Fibroblast of skin of abdomen (primary cell): Measurements from ENCODE around the gene RAVER1.
A peak's percentile ranks its signal among the peaks of the same experiment; 100 is the strongest.

Source experiments
- DNase-seq: peaks from one replicate; pipeline ENCODE4 v3.0.0-alpha.2; 2013

RAVER1 gene

DNA sequence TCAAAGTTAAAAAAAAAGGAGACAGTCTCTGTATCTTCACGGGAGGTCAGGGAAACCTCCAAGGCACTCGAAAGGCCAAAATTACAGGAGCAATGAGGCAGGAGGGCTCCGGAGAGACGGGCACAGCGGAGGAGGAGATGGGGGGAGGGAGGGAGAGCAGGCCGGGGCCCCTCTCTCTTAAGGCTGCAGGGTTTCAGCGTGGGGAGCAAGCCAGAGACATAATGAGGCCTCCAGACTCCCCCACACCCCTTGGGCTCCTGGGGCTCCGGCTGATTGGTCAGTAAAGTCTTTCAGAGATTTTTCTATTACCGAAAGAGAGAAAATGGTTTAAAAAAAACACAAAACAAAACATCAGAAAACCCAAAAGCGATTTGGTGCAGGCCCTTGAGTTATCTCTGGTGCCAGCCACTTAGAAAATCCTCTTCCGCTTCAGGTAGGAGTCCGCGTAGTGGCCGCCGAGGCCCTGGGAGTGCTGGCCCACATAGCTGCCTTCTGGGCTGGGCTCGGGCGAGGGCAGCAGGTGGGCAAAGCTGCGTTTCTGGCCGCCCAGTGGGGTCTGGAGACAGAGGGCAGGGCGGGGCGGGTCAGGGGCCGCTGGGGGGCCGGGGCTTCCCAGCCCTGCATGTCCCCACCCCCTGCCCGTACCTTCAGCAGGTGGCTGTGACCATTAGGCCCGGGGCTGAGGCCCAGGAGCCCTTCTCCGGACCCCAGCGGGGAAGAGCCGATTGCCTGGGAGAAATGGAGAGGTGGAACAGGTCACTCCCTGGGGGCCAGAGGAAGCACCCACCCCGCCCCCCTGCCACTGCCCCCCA is 16.1 kb downstream of the RAVER1 start:
- no peak for DNase-seq

GRCh38 chr19:10316229-10317044 is 16.9 kb downstream of the RAVER1 start:
- no peak for DNase-seq

DNA sequence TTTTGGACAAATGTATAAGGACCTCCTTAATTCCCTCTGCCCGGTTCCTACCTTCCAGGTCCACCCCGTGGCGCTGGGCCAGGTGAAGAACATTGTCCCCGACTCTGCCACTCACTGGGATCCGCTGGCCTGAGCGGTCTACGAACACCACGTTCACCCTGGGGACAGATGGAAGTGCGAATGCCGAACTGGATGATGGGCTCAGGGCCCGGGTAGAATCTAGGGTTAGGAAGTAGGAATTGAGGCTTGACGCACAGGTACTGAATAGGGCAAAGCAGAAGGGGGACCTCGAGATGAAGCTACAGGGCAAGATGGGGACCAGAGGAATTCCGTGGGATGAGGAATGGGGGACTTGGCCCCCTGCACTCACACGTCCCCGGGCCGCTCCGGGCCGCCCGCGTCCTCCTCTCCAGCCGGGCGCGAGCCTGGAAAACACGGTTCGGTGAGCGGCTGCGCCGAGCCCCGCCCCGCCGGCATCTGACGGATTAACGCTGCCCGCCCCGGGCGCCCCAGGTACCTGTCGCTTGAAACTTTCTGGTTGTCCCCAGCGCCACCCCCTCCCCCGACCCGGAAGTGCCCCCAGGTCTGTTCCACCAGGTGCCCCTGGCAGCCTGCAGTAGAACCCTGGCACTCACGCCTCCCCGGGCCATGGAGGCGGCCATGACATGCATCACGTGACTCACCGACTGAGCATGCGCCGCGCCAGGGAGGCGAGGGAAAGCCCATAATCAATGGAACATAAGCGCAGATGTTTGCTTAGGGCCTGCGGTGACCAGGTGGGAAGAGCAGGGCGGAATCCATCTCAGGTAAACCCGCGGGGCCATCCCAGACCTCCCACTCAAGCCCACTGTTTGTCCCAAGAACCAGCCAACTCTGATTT is 17.8 kb downstream of the RAVER1 start, which contains the start of gene FDX2:
Gene FDX2, minus strand, starts transcription at position 681 of the 880 bp plus-strand sequence. Its CDS starts 19 bp downstream, at position 662.
- peak; percentile 75 for DNase-seq

DNA sequence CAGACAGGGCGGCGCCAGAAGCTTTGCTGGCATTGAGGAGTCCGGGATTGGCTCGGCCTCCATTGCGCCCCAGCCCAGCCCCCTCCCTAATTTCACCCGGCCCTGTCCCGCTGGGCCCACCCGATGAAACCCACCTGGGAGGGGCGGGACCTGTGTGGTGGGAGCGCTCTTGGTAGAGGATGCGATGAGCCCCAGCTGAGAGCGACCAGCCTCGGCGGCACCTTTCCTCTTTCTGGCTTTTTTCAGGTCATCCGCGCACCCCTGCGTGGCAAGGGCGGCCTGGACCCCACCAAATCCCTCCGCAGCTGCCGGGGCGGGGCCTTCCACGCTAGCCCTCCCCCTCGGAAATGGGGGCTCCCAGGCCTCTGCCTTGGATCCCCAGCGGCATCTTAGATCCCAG is 23.9 kb downstream of the RAVER1 start, which contains the start of gene ZGLP1:
Gene ZGLP1, minus strand, starts transcription at position 393 of the 400 bp plus-strand sequence.
- DNase-seq, result no peak

DNA sequence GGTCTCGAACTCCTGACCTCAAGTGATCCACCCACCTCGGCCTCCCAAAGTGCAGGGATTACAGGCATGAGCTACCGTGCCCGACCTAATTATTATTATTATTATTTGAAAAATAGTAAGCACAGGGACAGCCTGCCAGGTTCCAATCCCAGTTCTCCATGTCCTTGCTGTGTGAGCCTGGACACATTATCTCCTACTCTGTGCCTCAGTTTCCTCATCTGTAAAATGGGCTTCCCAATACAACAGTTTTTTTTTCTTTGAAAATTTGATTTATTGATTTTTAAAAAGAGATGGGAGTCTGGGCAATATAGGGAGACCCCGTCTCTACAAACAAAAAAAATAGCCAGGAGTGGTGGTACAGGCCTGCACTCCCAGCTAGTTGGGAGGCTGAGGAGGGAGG is 27.0 kb downstream of the RAVER1 start:
- no peak for DNase-seq

DNA sequence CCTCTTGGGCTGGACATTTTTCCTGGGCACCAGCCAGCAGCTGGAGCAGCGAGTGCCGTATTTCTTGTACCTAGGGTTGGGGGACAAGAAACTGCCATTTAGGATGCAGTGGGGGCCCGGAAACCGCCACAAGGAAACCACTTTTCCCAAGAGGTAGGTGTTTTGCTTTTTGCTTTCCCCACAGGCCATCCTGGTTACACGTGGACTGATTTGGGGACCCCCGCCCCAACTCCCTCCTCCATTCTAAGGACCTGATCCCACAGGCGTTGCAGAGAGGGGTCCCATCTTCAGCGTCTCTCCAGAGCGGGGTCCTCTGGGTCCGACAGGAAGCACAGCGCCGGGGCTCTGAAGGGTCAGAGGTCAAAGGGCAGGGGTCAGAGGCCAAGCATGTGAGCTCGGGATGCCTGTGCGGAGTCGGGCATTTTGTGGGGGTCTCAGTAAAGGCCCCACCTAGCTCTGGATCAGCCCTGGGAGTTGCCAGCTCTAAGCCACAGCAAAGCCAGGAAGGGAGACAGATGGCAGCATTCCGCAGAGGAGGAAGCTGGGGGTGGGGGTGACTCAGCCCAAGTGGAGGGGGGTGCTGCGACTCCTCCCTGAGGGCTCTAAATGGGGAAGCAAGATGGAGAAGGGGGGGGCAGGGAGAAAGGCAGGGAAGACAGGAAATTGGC is 28.1 kb downstream of the RAVER1 start:
- DNase-seq, result peak; percentile 80

- DNase-seq, result no peak
Measured at GRCh38 chr19:10299545-10300458, 33.5 kb downstream of the RAVER1 start.

DNA sequence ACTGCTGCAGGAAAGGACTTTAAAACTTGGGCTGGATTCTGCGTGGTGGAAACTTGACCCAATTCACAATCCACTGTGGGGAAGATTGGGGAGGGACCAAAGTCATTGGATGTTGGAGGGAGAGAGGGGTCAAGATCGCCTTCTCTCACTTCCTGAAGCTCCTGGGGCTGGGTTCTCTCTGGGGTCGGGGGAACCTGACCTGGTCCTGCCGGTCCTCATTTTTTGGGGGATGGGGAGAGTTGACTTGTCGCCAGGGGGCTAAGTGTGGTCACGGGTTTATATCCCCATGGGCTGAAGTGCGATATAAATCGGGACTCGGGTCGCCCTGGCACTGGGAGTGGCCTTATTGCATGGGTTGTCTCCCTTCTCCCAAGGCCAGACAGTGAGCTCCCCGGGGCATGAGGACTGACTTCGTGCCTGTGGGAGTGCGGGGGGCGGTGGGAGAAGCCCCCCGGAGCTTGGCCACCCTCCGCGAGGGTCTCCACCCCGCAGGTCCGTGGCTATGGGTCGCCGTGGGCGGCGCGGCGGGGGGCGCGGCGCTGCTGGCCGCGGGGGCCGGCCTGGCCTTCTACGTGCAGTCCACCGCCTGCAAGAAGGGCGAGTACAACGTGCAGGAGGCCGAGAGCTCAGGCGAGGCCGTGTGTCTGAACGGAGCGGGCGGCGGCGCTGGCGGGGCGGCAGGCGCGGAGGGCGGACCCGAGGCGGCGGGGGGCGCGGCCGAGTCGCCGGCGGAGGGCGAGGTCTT is 37.3 kb downstream of the RAVER1 start:
- no peak for DNase-seq

DNA sequence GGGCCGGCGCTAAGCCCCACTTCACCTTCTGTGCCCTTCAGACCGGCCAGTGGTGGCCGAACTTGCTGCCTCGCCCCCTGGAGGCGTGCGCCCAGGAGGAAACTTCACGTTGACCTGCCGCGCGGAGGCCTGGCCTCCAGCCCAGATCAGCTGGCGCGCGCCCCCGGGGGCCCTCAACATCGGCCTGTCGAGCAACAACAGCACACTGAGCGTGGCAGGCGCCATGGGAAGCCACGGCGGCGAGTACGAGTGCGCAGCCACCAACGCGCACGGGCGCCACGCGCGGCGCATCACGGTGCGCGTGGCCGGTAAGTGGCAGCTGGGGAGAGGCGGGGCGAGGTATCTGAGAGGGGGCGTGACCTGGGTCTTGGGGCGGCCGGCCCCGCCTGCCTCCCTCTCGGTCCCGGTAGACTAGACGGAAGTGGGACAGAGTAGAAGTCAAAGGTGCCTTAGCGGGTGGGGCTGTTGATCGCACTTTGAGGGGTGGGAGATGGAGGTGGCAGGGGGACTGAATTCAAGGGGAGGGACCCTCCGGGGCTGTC is 38.0 kb downstream of the RAVER1 start:
- no peak for DNase-seq

GRCh38 chr19:10294368-10294697 is 39.0 kb downstream of the RAVER1 start:
- no peak for DNase-seq

GRCh38 chr19:10293637-10294367 is 39.5 kb downstream of the RAVER1 start:
- DNase-seq, result no peak

DNA sequence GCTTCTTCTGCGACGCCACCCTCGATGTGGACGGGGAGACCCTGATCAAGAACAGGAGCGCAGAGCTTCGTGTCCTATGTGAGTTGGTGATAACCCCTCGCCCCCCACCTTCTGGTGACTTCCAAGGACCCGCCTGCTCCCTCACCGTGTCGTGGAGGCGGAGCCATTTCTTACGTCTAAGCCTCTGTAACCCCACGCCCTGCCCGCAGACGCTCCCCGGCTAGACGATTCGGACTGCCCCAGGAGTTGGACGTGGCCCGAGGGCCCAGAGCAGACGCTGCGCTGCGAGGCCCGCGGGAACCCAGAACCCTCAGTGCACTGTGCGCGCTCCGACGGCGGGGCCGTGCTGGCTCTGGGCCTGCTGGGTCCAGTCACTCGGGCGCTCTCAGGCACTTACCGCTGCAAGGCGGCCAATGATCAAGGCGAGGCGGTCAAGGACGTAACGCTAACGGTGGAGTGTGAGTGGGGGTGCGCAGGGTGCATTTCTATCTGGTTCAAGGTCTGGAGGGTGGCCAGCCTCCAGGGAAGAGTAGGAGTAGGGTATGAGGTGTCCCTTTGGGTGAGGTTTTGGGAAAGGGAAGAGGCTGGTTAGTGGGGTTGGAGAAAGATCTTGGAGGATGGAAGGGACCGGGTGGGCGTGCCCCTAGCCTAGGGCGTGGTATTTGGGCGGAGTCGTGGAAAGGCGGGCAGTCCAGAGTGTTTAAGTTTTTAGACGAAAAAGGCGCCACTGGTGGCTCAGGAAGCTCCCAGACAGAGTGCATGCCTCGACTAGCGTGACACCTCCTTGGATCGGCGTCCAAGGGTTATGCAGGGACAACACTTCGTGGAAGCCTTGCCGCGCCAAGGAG is 40.3 kb downstream of the RAVER1 start:
- no peak for DNase-seq

DNA sequence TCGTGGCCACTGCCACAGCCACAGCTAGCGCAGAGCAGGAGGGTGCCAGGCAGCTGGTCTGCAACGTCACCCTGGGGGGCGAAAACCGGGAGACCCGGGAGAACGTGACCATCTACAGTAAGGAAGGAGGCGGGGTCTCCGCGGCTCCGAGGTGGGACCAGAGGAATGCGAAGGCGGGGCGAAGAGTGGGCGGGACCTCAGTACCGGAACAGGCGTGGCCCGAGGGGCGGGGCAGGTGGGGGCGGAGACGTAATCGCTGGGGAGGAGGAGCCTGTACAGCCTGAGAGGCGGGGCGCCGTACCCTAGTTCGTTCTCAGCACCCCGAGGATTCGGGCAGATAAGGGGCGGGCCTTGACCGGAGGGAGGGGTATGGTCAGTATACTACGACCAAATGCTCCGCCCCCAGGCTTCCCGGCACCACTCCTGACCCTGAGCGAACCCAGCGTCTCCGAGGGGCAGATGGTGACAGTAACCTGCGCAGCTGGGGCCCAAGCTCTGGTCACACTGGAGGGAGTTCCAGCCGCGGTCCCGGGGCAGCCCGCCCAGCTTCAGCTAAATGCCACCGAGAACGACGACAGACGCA is 41.0 kb downstream of the RAVER1 start:
- DNase-seq, result peak; percentile 65

GRCh38 chr19:10291554-10292205 is 41.6 kb downstream of the RAVER1 start:
- DNase-seq, result no peak

GRCh38 chr19:10290876-10291553 is 42.3 kb downstream of the RAVER1 start:
- no peak for DNase-seq

- no peak for DNase-seq
Measured at GRCh38 chr19:10290357-10290875, 42.9 kb downstream of the RAVER1 start.
